NCI-H2171 treated with DMSO at 0.1 percent for 48 hours (cell line): ENCODE results near the gene LIAS.
"Not testable (repeated sequence)": the region's sequence is repeated elsewhere in the genome, so short reads cannot be mapped to it uniquely, and the experiment has no call there.

Experiments
- DNase-seq: peaks from one replicate; lab custom pipeline; 2025; lab: John Stamatoyannopoulos, UW

Gene LIAS

DNA sequence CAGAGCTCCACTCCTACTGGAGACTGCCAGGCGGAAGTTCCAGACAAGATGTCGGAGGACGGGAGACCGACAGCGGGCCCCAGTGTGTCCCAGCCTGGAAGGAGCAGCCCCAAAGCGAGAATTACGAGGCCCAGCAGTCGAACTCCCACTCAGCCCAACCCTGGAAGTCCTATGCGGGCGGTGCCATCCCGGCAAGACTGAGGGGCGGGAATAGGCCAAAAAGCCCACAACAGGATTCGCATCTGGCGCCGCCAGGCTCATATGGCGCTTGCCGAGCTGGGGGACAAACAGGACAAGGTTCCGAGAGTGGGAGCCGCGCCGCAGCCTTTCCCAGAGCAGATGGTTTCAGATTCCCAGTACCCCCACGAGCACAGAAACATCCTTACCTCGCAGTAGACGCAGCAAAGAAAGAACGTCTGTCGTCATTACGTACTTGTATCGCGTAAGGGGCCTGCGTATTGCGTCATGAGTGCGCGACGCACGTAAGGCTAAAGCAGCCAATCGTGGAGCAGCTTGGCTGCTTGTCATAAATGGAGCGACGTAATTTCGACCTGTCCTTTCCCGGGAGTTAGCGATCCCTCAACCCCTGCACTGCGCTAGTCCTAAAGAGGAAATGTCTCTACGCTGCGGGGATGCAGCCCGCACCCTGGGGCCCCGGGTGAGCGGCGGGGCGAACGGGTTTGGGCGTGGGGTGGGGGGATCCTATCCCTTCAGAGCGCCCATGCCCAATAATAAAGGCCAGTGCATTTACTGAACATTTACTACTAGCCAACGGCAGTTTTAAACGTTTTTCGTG is at the start of gene LIAS, which contains the start of gene RPL9:
LIAS (plus strand) TSS at position 552 of the 796 bp plus-strand sequence; CDS start at position 614, 62 bp downstream.
RPL9 (minus strand) TSS at position 418 of the 796 bp plus-strand sequence. CDS start 483 bp downstream, outside the sequence.
- DNase-seq, result peak; percentile 88

DNA sequence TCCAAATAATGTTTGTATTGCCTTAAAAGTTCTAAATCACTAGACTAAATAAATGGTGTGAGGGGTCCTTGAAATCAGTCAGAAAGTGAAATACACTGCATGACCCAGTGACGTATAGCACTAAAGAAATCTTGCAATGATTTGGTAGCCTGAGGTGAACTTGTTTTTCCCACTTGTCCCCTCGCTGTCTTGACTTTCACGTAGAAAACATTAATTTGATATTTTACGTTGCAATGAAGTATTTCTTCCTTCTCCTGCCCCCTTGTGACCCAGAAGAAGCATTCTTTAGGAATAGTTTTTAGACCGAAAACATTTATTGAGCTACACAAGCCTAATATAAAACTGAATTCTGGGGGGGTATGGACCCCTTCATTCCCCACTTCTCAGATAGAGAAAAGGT is 48.4 kb upstream of the LIAS start:
- DNase-seq, result no peak

DNA sequence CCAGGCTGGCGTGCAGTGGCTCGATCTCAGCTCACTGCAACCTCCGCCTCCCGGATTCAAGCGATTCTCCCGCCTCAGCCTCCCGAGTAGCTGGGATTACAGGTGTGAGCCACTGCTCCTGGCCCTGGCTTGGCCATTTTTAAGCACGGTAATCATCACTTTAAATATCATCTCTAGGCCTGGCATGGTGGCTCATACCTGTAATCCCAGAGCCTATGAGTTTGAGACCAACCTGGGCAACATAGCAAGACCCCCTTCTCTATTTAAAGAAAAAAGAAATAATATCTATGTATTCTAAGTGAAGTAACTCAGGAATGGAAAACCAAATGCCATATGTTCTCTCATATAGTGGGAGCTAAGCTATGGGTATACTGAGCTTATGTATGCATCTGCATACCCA is 47.3 kb upstream of the LIAS start:
- not testable (repeated sequence) for DNase-seq

DNA sequence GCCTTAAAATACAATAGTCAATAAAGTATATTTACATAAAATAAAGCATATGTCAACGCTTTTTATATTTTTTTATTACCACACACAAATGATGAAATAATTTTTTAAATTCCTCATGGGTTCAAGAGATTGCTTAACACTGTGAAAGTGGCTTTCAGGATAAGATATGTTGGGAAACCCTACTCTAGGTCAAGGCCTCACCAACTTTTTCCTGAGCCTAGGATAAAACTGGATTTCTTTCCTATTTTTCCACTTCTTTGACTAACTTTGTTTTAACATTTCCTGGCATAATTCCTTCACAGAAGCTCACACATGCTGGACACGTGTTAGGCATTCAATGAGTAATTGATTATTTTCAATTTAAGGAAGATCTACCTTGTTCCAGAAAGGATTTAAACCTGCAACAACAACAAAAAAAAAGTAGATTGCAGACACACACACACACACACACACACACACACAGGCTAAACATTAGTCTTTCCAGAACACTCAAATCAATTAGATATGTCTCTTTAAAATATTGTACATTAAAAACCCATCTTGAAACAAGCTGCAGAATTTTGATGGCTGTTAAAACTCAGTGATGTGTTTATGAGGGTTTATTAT is 43.1 kb upstream of the LIAS start:
- DNase-seq, result no peak

DNA sequence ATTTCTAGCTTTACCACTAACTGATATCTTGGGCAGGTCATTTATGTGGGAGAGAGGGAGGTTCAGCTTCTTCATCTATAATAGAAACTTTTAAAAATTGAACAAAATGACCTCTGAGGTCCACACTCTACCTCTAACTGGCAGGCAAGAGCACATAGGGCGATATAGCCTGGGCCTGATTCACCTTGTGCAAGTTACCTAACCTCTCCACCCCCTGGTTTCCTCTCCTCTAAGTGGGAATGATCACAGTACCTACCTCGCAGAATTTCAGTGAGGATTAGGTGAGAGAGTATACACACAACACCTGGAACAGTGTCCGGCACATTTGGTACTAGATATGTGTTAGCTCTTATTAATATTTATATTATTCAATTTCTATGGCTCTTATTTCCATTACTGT is 36.6 kb upstream of the LIAS start:
- no peak for DNase-seq

DNA sequence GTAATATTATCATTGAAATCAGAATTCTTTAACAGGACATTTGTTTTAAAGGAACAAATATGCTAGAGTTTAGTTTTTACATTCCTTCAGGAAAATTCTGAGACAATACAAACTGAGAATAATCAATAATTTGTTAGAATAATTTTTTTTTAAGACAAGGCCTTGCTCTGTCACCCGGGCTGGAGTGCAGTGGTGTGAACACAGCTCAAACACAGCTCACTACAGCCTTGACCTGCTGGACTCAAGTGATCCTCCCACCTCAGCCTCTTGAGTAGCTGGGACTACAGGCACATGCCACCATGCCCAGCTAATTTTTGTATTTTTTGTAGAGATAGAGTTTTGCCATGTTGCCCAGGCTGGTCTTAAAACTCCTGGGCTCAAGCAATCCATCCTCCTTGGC is 33.6 kb upstream of the LIAS start:
- not testable (repeated sequence) for DNase-seq

DNA sequence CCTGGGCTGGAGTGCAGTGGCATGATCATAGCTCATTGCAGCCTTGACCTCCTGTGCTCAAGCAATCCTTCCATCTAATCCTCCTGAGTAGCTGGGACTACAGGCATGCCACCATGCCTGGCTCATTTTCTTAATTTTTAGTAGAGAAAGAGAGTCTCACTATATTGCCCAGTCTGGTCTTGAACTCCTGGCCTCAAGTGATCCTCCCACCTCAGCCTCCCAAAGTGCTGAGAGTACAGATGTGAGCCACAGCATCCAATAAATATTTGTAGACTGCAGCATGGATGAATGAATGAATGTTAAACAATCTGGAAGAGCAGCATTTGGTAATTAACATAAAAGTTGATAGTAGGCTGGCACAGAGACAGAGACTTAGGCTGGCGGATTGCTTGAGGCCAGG is 32.1 kb upstream of the LIAS start:
- no peak for DNase-seq

DNA sequence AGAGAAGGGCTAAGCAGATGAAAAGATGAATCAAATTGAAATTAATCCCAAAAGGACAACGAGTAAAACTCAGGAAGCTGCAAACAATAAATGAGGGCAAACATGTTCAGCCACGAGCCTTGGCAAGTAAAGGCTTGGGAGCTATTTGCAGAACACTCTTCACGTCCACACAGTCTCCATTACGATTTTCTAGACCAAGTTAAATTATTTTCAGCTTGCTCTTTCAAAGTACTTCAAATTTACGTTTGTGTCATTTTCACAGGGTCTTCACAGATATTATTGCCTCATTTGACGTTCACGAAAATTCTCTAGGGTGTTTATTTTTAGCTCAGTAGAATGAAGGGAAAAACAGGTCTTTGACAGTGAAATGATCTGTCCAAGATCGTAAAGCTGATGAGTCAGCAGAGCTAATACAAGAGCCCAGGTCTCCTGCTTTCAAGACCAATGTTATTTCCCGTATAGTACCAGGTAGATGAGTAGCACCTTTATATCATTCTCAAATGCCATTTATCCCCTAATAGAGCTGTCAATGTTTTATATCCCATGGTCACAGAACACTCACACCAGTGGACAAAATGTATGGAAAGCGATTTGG is 31.2 kb upstream of the LIAS start:
- DNase-seq, result no peak

DNA sequence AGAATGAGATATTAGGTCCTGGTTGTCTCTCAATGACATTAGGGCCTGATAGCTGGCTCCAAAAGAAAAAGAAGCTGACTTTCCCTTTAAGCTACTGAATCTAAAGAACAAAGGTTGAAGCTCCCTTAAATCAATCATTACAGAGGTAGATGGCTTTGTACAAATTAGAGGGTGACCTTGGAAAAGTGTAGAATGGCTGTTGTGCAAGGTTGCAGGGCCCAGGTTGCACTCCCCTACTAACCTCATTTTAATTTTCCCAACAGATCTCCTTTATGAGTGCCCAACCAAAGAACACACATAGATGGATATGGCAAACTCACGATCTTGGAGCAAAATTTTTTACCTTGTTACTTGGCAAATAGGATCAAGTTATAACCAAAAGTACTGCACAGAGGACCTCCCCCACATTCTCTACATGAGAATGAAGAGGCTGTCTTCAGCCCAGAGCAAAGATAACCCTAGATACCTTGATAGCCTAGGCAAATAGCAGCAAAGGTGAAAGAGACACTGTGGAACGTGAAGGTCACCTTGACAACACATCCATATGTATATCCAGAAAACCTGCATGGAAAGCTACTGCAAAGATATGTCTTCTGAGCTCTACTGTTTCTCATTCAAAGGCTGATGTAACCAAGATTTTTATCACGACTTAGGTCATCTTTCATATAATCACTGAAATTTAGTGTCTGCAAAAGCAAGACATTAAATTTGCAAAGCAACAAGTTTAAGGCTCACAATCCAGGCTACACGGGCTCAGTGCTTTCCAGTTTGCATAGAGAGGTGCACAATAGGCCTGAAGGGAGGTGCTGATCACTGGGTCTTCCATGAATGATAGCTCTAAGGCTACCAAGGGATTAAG is 29.2 kb upstream of the LIAS start:
- DNase-seq, result no peak

DNA sequence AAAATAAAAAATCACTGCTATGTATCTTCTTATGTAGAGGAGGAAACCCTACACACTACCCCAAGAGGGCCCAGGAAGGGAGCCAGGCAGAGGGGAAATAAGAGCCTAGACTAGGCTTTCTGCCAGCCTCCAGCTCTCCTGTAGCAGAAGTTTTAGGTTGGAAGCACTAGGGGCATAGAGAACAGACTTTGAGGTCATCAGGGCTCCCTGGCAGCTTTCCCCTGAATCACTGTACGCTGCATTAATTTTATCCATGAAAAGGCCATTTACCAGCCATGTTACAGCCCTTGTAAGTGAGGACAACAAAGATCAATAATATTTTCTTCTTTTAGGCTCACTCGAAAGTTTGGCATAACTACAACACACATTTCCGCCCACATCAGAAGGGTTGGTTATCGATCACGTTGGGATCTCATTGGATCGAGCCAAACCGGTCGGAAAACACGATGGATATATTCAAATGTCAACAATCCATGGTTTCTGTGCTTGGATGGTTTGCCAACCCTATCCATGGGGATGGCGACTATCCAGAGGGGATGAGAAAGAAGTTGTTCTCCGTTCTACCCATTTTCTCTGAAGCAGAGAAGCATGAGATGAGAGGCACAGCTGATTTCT is 24.9 kb upstream of the LIAS start:
- DNase-seq, result no peak

DNA sequence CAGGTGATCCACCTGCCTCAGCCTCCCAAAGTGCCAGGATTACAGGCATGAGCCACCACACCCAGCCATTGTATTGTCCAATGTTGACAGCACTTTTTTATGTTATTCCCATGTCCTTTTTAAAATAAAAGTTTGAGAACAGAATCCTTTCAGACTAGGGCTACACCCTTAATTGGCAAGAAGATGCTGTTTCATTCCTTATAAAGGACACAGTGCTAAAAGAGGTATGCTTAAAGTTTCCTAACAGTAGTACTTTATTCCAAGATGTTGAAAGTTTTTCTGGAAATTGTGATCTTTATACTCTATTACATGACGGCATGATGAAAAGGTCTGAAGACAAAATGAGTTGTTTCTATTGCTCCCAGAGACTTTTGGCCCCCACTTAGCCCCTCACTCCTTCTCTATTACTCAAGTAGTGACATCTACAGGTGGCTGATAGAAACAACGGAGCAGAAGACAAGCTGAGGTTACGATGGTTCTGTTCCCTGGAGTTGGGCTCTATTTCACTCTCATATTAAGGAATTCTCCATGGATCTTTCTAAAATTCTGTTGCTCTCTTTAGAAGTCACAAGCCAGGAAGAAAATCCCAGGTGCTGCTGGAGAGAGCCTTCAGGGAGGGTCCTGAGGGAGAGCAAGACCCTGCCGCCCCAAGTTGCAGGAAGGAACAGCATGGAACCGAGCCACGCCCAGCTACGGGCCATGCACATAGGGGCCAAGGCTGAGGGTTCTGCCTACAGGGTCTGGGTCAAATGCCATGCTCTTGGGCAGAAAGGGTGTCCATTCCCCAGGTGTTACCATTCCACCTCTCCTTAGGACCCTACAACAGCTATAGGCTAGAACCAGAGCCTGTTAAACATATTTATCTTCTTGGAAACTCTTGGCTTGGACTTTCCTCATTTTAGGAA is 22.9 kb upstream of the LIAS start:
- no peak for DNase-seq

DNA sequence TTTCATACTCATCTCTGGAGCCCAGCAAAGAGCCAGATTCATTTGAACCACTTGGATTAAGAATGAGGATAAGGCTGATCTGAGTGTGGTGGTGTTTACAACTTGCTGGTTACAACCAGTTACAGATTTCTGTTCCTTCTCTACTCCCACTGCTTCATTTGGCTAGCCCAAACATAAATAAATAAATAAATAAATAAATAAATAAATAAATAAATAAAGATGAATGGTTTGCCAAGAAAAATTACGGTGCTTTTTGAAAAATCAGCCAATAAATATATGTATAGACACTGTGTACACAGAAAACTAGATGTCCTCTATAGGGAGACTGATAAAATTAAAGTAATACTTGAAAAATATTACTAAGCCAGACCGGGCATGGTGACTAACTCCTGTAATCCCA is 17.3 kb upstream of the LIAS start:
- DNase-seq, result no peak

DNA sequence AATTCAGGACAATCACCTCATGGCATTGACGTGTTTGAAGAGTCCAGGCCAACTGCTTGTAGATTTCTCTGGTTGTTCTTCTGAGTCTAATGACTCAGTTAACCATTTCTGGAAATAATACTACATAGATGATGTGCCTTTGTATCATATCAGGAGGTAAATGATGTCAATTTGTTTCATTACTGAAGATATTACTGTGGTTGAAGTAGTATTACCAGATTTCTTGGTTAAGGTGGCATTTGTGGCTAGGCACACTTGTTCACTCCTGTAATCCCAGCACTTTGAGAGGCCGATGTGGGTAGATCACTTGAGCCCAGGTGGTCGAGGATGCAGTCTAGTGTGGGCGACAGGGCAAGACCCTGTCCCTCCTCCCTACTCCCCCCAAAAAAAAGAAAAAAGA is 15.9 kb upstream of the LIAS start:
- DNase-seq, result no peak

DNA sequence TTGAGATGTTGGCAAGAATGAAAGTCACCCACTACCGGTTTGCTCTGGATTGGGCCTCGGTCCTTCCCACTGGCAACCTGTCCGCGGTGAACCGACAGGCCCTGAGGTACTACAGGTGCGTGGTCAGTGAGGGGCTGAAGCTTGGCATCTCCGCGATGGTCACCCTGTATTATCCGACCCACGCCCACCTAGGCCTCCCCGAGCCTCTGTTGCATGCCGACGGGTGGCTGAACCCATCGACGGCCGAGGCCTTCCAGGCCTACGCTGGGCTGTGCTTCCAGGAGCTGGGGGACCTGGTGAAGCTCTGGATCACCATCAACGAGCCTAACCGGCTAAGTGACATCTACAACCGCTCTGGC is 12.4 kb upstream of the LIAS start:
- DNase-seq, result no peak

DNA sequence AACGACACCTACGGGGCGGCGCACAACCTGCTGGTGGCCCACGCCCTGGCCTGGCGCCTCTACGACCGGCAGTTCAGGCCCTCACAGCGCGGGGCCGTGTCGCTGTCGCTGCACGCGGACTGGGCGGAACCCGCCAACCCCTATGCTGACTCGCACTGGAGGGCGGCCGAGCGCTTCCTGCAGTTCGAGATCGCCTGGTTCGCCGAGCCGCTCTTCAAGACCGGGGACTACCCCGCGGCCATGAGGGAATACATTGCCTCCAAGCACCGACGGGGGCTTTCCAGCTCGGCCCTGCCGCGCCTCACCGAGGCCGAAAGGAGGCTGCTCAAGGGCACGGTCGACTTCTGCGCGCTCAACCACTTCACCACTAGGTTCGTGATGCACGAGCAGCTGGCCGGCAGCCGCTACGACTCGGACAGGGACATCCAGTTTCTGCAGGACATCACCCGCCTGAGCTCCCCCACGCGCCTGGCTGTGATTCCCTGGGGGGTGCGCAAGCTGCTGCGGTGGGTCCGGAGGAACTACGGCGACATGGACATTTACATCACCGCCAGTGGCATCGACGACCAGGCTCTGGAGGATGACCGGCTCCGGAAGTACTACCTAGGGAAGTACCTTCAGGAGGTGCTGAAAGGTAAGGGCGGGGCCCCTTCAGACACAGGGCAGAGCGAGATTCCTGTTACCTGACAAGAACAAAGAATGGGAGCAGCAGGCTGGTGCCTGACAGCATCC is 11.8 kb upstream of the LIAS start:
- no peak for DNase-seq

DNA sequence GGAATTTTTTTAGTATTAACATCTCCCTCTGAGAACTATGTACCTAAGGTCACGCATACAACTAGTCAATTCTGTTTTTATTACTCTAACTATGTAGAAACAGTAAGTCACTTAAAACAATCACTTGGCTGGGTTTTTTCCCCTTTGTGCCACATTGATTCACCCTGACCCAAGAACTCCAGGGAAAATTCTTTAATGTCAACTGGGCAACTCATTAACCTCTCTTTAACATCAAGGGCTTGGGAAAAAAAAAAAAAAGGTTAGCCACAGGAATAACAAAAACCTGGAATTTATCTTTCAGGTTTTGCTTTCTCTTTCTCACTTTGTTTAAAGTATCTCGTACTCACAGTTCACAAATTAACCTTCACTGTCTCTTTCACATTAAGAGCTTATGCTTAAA is 8.2 kb upstream of the LIAS start:
- DNase-seq, result no peak

DNA sequence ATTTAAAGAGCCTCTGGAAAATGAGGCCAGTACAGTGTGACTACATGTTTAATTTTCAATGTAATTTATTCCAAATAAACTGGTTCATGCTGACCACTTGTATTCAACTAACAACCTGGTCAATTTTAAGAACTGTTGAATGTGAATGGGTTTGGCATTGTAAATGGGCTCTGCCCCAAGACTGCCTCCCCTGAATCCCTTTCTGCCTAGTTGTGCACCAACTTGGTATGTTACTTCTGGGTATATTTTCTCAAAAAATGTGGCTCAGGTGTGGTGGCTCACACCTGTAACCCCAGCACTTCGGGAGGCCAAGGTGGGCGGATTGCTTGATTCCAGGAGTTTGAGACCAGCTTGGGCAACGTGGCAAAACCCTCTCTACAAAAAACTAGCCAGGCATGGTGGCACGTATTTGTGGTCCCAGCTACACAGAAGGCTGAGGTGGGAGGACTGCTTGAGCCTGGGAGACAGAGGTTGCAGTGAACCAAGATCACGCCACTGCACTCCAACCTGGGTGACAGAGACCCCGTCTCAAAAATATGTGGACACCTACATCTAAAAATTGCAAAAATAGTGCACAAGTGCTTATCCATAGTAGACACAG is 7.3 kb upstream of the LIAS start:
- no peak for DNase-seq

DNA sequence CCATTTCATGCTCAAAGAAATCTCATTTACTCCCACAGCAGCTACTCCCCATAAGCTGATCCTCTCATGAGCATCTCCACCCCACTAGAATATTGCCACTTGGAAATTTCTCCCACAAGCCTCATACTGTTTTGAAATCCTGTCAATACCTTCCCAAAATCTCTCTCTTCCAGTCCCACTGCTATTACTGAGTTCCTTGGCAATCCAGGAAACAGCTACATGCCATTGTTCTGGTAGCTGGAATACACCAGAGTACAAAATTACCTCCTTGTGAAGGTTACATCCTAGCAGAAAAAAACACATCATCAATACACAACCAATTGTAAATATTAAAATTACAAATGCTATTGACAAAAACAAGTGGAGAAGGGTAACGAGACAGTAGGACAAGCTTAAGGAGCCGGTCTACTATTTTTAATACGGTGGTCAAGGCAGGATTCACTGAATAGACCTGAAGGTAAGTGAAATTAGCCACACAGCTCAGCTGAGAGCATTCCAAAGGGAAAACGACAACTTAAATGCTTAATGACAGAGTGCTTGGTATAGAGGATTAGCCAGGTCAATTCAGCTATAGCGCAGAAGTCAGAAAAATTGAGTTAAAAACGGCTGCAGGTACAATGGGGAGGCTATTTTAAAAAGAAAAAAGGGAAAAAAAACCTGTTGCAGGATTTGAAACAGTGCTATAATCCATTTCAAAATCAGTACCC is 6.5 kb upstream of the LIAS start:
- DNase-seq, result no peak
